Right lobe of liver (tissue), 4 donors: ENCODE measurements around the gene CA5A.
"Not testable (repeated sequence)": the region's sequence is repeated elsewhere in the genome, so short reads cannot be mapped to it uniquely, and the experiment has no call there.

Source experiments
- POLR2A ChIP-seq: fragments of 450-650 bp; IDR thresholded peaks from one replicate; pipeline ENCODE4 v1.6.1; 2017; ENCODE audit warnings: antibody characterized with exemption, mild to moderate bottlenecking
- TF ChIP-seq, protein P1 (sequence below), 4 donors: fragments of 200-600 bp in 3 of 4; fragments of 450-650 bp in 1 of 4; IDR thresholded peaks; one replicate each; pipeline versions ENCODE4 v1.5.1 to v1.8.0; 2016 to 2022; ENCODE audit warnings: antibody characterized with exemption in 4 of 4, mild to moderate bottlenecking in 2 of 4
- donor health status: DM: no; HTN: no; CAD: no.
- donor health status: DM: no; HTN: no; CAD: no.
- donor health status: DM: no; HTN: yes; CAD: no.

DNA sequence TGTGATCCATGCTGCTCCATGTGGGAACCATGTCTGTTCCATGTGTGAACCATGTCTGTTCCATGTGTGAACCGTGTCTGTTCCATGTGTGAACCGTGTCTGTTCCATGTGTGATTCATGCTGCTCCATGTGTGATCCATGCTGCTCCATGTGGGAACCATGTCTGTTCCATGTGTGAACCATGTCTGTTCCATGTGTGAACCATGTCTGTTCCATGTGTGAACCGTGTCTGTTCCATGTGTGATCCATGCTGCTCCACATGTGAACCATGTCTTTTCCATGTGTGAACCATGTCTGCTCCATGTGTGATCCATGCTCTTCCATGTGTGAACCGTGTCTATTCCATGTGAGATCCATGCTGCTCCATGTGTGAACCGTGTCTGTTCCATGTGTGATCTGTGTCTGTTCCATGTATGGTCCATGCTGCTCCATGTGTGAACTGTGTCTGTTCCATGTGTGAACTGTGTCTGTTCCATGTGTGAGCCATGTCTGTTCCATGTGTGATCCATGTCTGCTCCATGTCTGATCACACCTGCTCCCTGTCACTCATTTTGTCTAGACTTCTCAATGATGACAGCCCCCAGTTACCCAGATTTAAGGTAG is 56.8 kb downstream of the CA5A start:
- TF ChIP-seq, protein P1, sequence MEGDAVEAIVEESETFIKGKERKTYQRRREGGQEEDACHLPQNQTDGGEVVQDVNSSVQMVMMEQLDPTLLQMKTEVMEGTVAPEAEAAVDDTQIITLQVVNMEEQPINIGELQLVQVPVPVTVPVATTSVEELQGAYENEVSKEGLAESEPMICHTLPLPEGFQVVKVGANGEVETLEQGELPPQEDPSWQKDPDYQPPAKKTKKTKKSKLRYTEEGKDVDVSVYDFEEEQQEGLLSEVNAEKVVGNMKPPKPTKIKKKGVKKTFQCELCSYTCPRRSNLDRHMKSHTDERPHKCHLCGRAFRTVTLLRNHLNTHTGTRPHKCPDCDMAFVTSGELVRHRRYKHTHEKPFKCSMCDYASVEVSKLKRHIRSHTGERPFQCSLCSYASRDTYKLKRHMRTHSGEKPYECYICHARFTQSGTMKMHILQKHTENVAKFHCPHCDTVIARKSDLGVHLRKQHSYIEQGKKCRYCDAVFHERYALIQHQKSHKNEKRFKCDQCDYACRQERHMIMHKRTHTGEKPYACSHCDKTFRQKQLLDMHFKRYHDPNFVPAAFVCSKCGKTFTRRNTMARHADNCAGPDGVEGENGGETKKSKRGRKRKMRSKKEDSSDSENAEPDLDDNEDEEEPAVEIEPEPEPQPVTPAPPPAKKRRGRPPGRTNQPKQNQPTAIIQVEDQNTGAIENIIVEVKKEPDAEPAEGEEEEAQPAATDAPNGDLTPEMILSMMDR (IDR thresholded peaks at IDR 0.05) = not testable (repeated sequence)
- TF ChIP-seq POLR2A = not testable (repeated sequence)
